HEK293 (cell line): ENCODE results near the gene MYO18B.

Source experiments
- CTCF ChIA-PET: fragments of 350-600 bp; formaldehyde crosslinking; extraction: SDS; loops from one replicate; lab custom pipeline; 2021; ENCODE audit warnings: antibody characterized with exemption; lab: Yijun Ruan, JAX
- POLR2A ChIA-PET: fragments of 300-600 bp; formaldehyde crosslinking; extraction: SDS; loops from one replicate; lab custom pipeline; 2020; ENCODE audit warnings: antibody characterized with exemption, inconsistent platforms; lab: Yijun Ruan, JAX
- H3K27ac ChIP-seq: fragments of 200-500 bp; sonication (Bioruptor generic); 2 replicates; pipeline ENCODE4 v1.5.1; 2014; ENCODE audit warnings: low read depth, low read length, control low read depth, inconsistent platforms; ENCODE audit errors: extremely low read depth
- H3K36me3 ChIP-seq, 2 experiments: fragments of 200-500 bp in 1 of 2; sonication (Bioruptor generic) in 1 of 2; 1 replicate in 1 of 2; 2 replicates in 1 of 2; pipeline ENCODE4 v1.5.1; 2014 to 2017; ENCODE audit warnings: inconsistent platforms in 2 of 2, low read length in 2 of 2; ENCODE audit not compliant: control insufficient read depth in 2 of 2, insufficient read depth in 1 of 2
- H3K4me1 ChIP-seq: fragments of 200-500 bp; sonication (Bioruptor generic); 2 replicates; pipeline ENCODE4 v1.5.1; 2014; ENCODE audit warnings: mild to moderate bottlenecking, low read length, inconsistent platforms; ENCODE audit not compliant: control insufficient read depth, insufficient read depth
- H3K4me3 ChIP-seq: 2 replicates; pipeline ENCODE4 v1.5.1; 2011; ENCODE audit warnings: low read depth, mild to moderate bottlenecking, control low read depth, low read length, moderate library complexity
- H3K9me3 ChIP-seq: fragments of 200-500 bp; sonication (Bioruptor generic); 2 replicates; pipeline ENCODE4 v1.5.1; 2014; ENCODE audit warnings: low read depth, low read length, inconsistent platforms; ENCODE audit not compliant: control insufficient read depth, insufficient read depth
- IKZF3 ChIP-seq: fragments of 450-650 bp; IDR thresholded peaks from 2 replicates; pipeline ENCODE4 v1.5.0; 2018; ENCODE audit warnings: missing biosample characterization, mild to moderate bottlenecking, missing genetic modification characterization, moderate library complexity
- KLF10 ChIP-seq: fragments of 450-650 bp; IDR thresholded peaks from 2 replicates; pipeline ENCODE4 v1.5.1; 2018; ENCODE audit warnings: missing biosample characterization, mild to moderate bottlenecking, missing genetic modification characterization
- MEIS1 ChIP-seq: sonication (generic); formaldehyde crosslinking; IDR thresholded peaks from 2 replicates; pipeline ENCODE4 v1.8.1; 2022; ENCODE audit warnings: missing genetic modification reagents, mild to moderate bottlenecking, borderline replicate concordance
- SCRT2 ChIP-seq: fragments of 450-650 bp; formaldehyde crosslinking; IDR thresholded peaks from 2 replicates; pipeline ENCODE4 v1.5.1; 2016; ENCODE audit warnings: missing biosample characterization, missing genetic modification characterization
- TRIM28 ChIP-seq: IDR thresholded peaks from 2 replicates; pipeline ENCODE4 v1.6.1; 2011; ENCODE audit warnings: low read length, control low read depth, borderline replicate concordance
- ZBTB8A ChIP-seq: fragments of 450-650 bp; formaldehyde crosslinking; IDR thresholded peaks from 2 replicates; pipeline ENCODE4 v1.5.1; 2016; ENCODE audit warnings: missing biosample characterization, missing genetic modification characterization
- ZNF19 ChIP-seq: fragments of 450-650 bp; formaldehyde crosslinking; IDR thresholded peaks from 2 replicates; pipeline ENCODE4; 2016; ENCODE audit warnings: missing biosample characterization, missing genetic modification characterization, low read depth
- ZNF266 ChIP-seq: fragments of 450-650 bp; formaldehyde crosslinking; IDR thresholded peaks from 2 replicates; pipeline ENCODE4 v1.5.1; 2016; ENCODE audit warnings: missing biosample characterization, missing genetic modification characterization, low read depth
- ZNF311 ChIP-seq: fragments of 450-650 bp; formaldehyde crosslinking; IDR thresholded peaks from 2 replicates; pipeline ENCODE4 v1.5.1; 2017; ENCODE audit warnings: missing biosample characterization, missing genetic modification characterization, borderline replicate concordance
- ZNF354C ChIP-seq: fragments of 450-650 bp; formaldehyde crosslinking; IDR thresholded peaks from 2 replicates; pipeline ENCODE4 v1.5.1; 2016; ENCODE audit warnings: missing biosample characterization, missing genetic modification characterization, low read depth, borderline replicate concordance
- ZNF37A ChIP-seq: fragments of 450-650 bp; IDR thresholded peaks from 2 replicates; pipeline ENCODE4 v1.5.1; 2018; ENCODE audit warnings: missing biosample characterization, missing genetic modification characterization
- ZNF433 ChIP-seq: fragments of 450-650 bp; formaldehyde crosslinking; IDR thresholded peaks from 2 replicates; pipeline ENCODE4 v1.5.1; 2016; ENCODE audit warnings: missing biosample characterization, missing genetic modification characterization, low read depth
- ZNF473 ChIP-seq: fragments of 450-650 bp; formaldehyde crosslinking; IDR thresholded peaks from 2 replicates; pipeline ENCODE4 v1.5.1; 2017; ENCODE audit warnings: missing biosample characterization, missing genetic modification characterization
- ZNF510 ChIP-seq: fragments of 450-650 bp; formaldehyde crosslinking; IDR thresholded peaks from 2 replicates; pipeline ENCODE4 v1.5.1; 2018; ENCODE audit warnings: mild to moderate bottlenecking, missing genetic modification characterization, missing biosample characterization; ENCODE audit not compliant: insufficient replicate concordance
- ZNF624 ChIP-seq: fragments of 450-650 bp; formaldehyde crosslinking; IDR thresholded peaks from 2 replicates; pipeline ENCODE4 v1.5.1; 2017; ENCODE audit warnings: missing biosample characterization, missing genetic modification characterization
- ZNF701 ChIP-seq: fragments of 450-650 bp; formaldehyde crosslinking; IDR thresholded peaks from 2 replicates; pipeline ENCODE4 v1.5.1; 2016; ENCODE audit warnings: missing biosample characterization, missing genetic modification characterization
- ZNF776 ChIP-seq: fragments of 450-650 bp; formaldehyde crosslinking; IDR thresholded peaks from 2 replicates; pipeline ENCODE4 v1.5.0; 2017; ENCODE audit warnings: missing biosample characterization, missing genetic modification characterization, borderline replicate concordance
- TF ChIP-seq, protein P1 (sequence below): fragments of 450-650 bp; formaldehyde crosslinking; IDR thresholded peaks from 2 replicates; pipeline ENCODE4 v1.5.1; 2017; ENCODE audit warnings: missing biosample characterization, missing genetic modification characterization
- TF ChIP-seq, protein P2 (sequence below): fragments of 450-650 bp; formaldehyde crosslinking; IDR thresholded peaks from 2 replicates; pipeline ENCODE4 v1.5.1; 2016; ENCODE audit warnings: missing biosample characterization, missing genetic modification characterization, low read depth
- TF ChIP-seq, protein P3 (sequence below): fragments of 450-650 bp; formaldehyde crosslinking; IDR thresholded peaks from 2 replicates; pipeline ENCODE4 v1.5.1; 2016; ENCODE audit warnings: missing biosample characterization, missing genetic modification characterization
- TF ChIP-seq, protein P4 (sequence below): fragments of 450-650 bp; IDR thresholded peaks from 2 replicates; pipeline ENCODE4 v1.5.1; 2018; ENCODE audit warnings: missing biosample characterization, mild to moderate bottlenecking, missing genetic modification characterization
- TF ChIP-seq, protein P5 (sequence below): fragments of 450-650 bp; formaldehyde crosslinking; IDR thresholded peaks from 2 replicates; pipeline ENCODE4 v1.5.1; 2016; ENCODE audit warnings: missing biosample characterization, missing genetic modification characterization

The MYO18B gene

DNA sequence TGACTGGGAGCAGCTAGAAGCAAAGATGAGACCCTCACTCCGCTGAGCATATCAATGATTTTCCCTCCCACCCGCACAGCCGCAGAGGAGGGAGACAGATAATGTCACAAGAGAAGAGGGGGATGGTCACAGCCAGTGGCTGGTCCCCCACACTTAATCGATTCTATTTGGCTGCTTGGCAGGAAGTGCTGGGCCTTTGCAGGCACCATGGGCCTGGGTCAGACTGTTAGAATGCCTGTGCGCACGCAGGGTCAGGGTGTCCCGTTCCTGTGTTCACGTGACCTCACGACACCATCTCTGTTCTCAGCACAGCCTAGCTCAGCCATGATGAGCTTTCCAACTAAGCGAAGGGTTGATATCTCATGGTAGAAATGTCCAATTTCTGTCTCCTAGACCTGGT lies 107.0 kb downstream of the MYO18B start:
- Histone ChIP-seq H3K9me3 (no peaks in the 10 kb centered on the region), H3K4me1 (no peaks in the 10 kb centered on the region), H3K36me3 (no peaks in the 10 kb centered on the region), H3K27ac (no peak overlapping the region), H3K4me3 (no peak overlapping the region)
- TF ChIP-seq ZNF510 (tag by site-specific recombination) (no peak), ZNF19 (tag by site-specific recombination) (no peak), ZNF37A (no peak), MEIS1 (CRISPR knock-in tag) (no peak)
- TF ChIP-seq, protein P1, sequence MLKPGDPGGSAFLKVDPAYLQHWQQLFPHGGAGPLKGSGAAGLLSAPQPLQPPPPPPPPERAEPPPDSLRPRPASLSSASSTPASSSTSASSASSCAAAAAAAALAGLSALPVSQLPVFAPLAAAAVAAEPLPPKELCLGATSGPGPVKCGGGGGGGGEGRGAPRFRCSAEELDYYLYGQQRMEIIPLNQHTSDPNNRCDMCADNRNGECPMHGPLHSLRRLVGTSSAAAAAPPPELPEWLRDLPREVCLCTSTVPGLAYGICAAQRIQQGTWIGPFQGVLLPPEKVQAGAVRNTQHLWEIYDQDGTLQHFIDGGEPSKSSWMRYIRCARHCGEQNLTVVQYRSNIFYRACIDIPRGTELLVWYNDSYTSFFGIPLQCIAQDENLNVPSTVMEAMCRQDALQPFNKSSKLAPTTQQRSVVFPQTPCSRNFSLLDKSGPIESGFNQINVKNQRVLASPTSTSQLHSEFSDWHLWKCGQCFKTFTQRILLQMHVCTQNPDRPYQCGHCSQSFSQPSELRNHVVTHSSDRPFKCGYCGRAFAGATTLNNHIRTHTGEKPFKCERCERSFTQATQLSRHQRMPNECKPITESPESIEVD (tag by site-specific recombination): no peak
- ChIA-PET CTCF (interaction anchor here (0.6 kb wide), 1 partner anchor 515 kb away, joined by 5 read pairs; no protein-coding TSS in a partner anchor), POLR2A (no interaction called here)

DNA sequence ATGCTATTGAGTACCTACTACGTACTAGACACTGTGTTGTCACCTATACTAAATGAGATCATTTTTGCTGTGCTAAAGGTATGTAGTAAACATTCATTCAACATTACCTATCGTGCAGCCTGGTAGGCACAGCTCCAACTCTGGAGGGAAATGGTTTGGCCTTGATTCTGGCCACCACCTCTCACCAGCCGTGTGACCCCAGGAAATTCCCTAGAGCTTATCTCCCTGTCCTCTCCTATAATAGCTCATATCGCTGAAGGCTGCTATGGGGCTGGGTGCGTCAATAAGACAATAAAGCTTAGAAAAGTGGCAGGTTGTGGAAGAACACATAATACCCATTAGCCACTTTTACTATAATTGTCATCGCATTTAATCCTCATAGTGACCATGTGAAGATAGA lies 107.5 kb downstream of the MYO18B start:
- Histone ChIP-seq H3K4me1 (no peaks in the 10 kb centered on the region), H3K27ac (no peak overlapping the region), H3K9me3 (no peaks in the 10 kb centered on the region)
- TF ChIP-seq, protein P2, sequence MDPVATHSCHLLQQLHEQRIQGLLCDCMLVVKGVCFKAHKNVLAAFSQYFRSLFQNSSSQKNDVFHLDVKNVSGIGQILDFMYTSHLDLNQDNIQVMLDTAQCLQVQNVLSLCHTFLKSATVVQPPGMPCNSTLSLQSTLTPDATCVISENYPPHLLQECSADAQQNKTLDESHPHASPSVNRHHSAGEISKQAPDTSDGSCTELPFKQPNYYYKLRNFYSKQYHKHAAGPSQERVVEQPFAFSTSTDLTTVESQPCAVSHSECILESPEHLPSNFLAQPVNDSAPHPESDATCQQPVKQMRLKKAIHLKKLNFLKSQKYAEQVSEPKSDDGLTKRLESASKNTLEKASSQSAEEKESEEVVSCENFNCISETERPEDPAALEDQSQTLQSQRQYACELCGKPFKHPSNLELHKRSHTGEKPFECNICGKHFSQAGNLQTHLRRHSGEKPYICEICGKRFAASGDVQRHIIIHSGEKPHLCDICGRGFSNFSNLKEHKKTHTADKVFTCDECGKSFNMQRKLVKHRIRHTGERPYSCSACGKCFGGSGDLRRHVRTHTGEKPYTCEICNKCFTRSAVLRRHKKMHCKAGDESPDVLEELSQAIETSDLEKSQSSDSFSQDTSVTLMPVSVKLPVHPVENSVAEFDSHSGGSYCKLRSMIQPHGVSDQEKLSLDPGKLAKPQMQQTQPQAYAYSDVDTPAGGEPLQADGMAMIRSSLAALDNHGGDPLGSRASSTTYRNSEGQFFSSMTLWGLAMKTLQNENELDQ (tag by site-specific recombination): no peak
- TF ChIP-seq, protein P3, sequence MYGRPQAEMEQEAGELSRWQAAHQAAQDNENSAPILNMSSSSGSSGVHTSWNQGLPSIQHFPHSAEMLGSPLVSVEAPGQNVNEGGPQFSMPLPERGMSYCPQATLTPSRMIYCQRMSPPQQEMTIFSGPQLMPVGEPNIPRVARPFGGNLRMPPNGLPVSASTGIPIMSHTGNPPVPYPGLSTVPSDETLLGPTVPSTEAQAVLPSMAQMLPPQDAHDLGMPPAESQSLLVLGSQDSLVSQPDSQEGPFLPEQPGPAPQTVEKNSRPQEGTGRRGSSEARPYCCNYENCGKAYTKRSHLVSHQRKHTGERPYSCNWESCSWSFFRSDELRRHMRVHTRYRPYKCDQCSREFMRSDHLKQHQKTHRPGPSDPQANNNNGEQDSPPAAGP: no peak
- TF ChIP-seq SCRT2 (no peak), ZNF311 (no peak), ZNF266 (tag by site-specific recombination) (no peak), ZBTB8A (no peak), ZNF624 (tag by site-specific recombination) (no peak), ZNF701 (tag by site-specific recombination) (no peak), ZNF776 (tag by site-specific recombination) (no peak), ZNF433 (tag by site-specific recombination) (no peak), TRIM28 (no peak), ZNF473 (no peak), KLF10 (no peak), IKZF3 (no peak), ZNF354C (tag by site-specific recombination) (no peak)
- TF ChIP-seq, protein P4, sequence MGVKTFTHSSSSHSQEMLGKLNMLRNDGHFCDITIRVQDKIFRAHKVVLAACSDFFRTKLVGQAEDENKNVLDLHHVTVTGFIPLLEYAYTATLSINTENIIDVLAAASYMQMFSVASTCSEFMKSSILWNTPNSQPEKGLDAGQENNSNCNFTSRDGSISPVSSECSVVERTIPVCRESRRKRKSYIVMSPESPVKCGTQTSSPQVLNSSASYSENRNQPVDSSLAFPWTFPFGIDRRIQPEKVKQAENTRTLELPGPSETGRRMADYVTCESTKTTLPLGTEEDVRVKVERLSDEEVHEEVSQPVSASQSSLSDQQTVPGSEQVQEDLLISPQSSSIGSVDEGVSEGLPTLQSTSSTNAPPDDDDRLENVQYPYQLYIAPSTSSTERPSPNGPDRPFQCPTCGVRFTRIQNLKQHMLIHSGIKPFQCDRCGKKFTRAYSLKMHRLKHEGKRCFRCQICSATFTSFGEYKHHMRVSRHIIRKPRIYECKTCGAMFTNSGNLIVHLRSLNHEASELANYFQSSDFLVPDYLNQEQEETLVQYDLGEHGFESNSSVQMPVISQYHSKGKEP (tag by site-specific recombination): no peak
- TF ChIP-seq, protein P5, sequence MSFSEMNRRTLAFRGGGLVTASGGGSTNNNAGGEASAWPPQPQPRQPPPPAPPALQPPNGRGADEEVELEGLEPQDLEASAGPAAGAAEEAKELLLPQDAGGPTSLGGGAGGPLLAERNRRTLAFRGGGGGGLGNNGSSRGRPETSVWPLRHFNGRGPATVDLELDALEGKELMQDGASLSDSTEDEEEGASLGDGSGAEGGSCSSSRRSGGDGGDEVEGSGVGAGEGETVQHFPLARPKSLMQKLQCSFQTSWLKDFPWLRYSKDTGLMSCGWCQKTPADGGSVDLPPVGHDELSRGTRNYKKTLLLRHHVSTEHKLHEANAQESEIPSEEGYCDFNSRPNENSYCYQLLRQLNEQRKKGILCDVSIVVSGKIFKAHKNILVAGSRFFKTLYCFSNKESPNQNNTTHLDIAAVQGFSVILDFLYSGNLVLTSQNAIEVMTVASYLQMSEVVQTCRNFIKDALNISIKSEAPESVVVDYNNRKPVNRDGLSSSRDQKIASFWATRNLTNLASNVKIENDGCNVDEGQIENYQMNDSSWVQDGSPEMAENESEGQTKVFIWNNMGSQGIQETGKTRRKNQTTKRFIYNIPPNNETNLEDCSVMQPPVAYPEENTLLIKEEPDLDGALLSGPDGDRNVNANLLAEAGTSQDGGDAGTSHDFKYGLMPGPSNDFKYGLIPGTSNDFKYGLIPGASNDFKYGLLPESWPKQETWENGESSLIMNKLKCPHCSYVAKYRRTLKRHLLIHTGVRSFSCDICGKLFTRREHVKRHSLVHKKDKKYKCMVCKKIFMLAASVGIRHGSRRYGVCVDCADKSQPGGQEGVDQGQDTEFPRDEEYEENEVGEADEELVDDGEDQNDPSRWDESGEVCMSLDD (tag by site-specific recombination): no peak
- TF ChIP-seq, all 188 proteins: peak for 0
- Histone ChIP-seq H3K36me3 (no peaks in the 10 kb centered on the region), H3K4me3 (no peak overlapping the region)
- CTCF ChIA-PET: interaction anchor here (0.6 kb wide), 1 partner anchor 515 kb away, joined by 5 read pairs; no protein-coding TSS in a partner anchor
- POLR2A ChIA-PET: no interaction called here
